Measurements from ENCODE around the gene SYNC.

DNA sequence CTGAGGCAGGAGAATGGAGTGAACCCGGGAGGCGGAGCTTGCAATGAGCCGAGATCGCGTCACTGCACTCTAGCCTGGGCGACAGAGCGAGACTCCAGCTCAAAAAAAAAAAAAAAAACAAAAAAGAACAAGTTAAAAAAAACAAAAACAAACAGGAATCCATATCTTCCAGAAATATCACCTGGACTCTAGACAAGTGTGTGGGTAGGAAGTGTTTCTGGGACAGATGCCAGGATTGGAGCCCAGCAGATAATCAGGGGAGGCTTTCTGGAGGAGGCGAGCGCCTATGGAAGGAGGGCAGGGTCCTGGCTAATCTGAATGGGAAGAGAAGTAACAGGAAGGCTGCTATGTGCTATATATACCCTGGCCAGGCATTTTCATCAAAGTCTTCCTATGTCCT, 43.6 kb upstream of the SYNC start:
- TF ChIP-seq, protein P1, sequence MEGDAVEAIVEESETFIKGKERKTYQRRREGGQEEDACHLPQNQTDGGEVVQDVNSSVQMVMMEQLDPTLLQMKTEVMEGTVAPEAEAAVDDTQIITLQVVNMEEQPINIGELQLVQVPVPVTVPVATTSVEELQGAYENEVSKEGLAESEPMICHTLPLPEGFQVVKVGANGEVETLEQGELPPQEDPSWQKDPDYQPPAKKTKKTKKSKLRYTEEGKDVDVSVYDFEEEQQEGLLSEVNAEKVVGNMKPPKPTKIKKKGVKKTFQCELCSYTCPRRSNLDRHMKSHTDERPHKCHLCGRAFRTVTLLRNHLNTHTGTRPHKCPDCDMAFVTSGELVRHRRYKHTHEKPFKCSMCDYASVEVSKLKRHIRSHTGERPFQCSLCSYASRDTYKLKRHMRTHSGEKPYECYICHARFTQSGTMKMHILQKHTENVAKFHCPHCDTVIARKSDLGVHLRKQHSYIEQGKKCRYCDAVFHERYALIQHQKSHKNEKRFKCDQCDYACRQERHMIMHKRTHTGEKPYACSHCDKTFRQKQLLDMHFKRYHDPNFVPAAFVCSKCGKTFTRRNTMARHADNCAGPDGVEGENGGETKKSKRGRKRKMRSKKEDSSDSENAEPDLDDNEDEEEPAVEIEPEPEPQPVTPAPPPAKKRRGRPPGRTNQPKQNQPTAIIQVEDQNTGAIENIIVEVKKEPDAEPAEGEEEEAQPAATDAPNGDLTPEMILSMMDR (conservative IDR thresholded peaks at IDR 0.05 in 1 of 2, IDR thresholded peaks at IDR 0.05 in 1 of 2; ENCODE audit: extremely low read depth in 1 of 2, insufficient read depth in 1 of 2, low read depth in 1 of 2, low read length in 2 of 2) = no peak
- TF ChIP-seq EZH2 (IDR thresholded peaks at IDR 0.05; ENCODE audit: borderline replicate concordance, low read length) = no peak
